ENCODE results near the gene ACTN4. TPM values are rescaled to one million over a fixed set of nuclear protein-coding genes. Genes with fewer than 3 reads are reported as not detected.

The ACTN4 gene
- total and polyA plus RNA-seq, 10 of the 15 experiments (the other 5 are each of a cell fraction or from before 2014, with no cell fraction given), result 2.4 to 293 (median 72.5) TPM

- peaks cover 20% of the 10 kb centered on the region for H3K4me1 ChIP-seq (ENCODE audit: control insufficient read depth, insufficient read depth, low read length)
- in situ Hi-C loops (cut with MboI) (no loop called here), intact Hi-C loops (cut with micrococcal nuclease; ENCODE audit: unreplicated experiment) (no loop called here)
- H3K27ac ChIP-seq (ENCODE audit: control insufficient read depth, insufficient read depth), result peak overlapping the region; percentile 33
- ChIA-PET RAD21 (ENCODE audit: unreplicated experiment) (interaction anchor here (0.6 to 1.3 kb wide), 2 partner anchors 37 to 279 kb away, joined by 3 to 4 read pairs; no protein-coding TSS in a partner anchor), SMC1A (ENCODE audit: uncharacterized antibody, unreplicated experiment) (interaction anchor here (1.4 kb wide), 1 partner anchor 20 kb away, joined by 3 read pairs; no protein-coding TSS in a partner anchor), CTCF (interaction anchor here (0.7 to 6.5 kb wide), 5 partner anchors 9 to 280 kb away, joined by 3 to 53 read pairs (median 3); partner anchors contain the start of genes MRPS12 and SARS2), POLR2A (interaction anchor here (0.5 to 0.6 kb wide), 2 partner anchors 10 to 646 kb away, joined by 3 to 6 read pairs; no protein-coding TSS in a partner anchor)
- H3K4me3 ChIP-seq, result peak overlapping the region; percentile 100; the same call in 1 of the 2 replicates
- H3K36me3 ChIP-seq (ENCODE audit: control insufficient read depth in 2 of 2, insufficient read depth in 2 of 2, low read length in 1 of 2), result peaks cover 0 to 2% of the 10 kb centered on the region in 2 experiments; a peak in 1 of 4 replicates
- H3K79me2 ChIP-seq (ENCODE audit: control insufficient read depth, insufficient read depth, low read length), result peaks cover 77% of the 10 kb centered on the region
- no TSS peak for BruUV-seq (replicated peaks)
- 43% methylated on average over 8 of the region's 8 CpGs for WGBS (ENCODE audit: insufficient coverage, insufficient replicate concordance, low lambda C conversion rate, missing lambda C conversion rate)
- H3K27me3 ChIP-seq (replicated peaks in 1 of 2; ENCODE audit: control insufficient read depth in 2 of 2, insufficient read depth in 2 of 2, low read length in 1 of 2), result no peaks in the 10 kb centered on the region
- no peaks in the 10 kb centered on the region for H3K9me3 ChIP-seq (replicated peaks; ENCODE audit: control insufficient read depth, insufficient read depth, low read length)
- H2AFZ ChIP-seq (ENCODE audit: control insufficient read depth, low read depth, low read length), result no peak overlapping the region
- H3K9ac ChIP-seq (ENCODE audit: control insufficient read depth, insufficient read depth, low read length), result peak overlapping the region; percentile 95
- DNase-seq (ENCODE audit: low read depth, low spot score), result no peak
- peak; percentile 12 for ATAC-seq
- H4K20me1 ChIP-seq (ENCODE audit: control insufficient read depth, insufficient read depth), result no peaks in the 10 kb centered on the region; the same call in 1 of the 2 replicates
- no peak for FAIRE-seq
- peak overlapping the region; percentile 97 for H3K4me2 ChIP-seq (ENCODE audit: control insufficient read depth, insufficient read depth)
- TF ChIP-seq BRCA1 (IDR thresholded peaks at IDR 0.05; ENCODE audit: low read depth, low read length), result no peak
- TF ChIP-seq E2F8 (IDR thresholded peaks at IDR 0.05; ENCODE audit: low read depth, partially characterized antibody), result no peak
- no peak for TF ChIP-seq PAX5 (IDR thresholded peaks at IDR 0.05; ENCODE audit: borderline replicate concordance, low read depth, low read length)
- TF ChIP-seq CUX1 (IDR thresholded peaks at IDR 0.05; ENCODE audit: insufficient replicate concordance, low read depth, low read length), result no peak
- TF ChIP-seq CEBPZ (IDR thresholded peaks at IDR 0.05; ENCODE audit: low read depth, low read length), result no peak
- TF ChIP-seq SPI1 (IDR thresholded peaks at IDR 0.05; ENCODE audit: borderline replicate concordance, insufficient read depth, low read depth, low read length), result no peak
- TF ChIP-seq SUZ12 (IDR thresholded peaks at IDR 0.05; ENCODE audit: unreplicated experiment), result no peak
- TF ChIP-seq EED (IDR thresholded peaks at IDR 0.05; ENCODE audit: low read depth), result no peak
- TF ChIP-seq RFX5 (IDR thresholded peaks at IDR 0.05; ENCODE audit: low read depth, low read length), result no peak
- TF ChIP-seq IKZF2 (IDR thresholded peaks at IDR 0.05), result no peak
- TF ChIP-seq BCL11A (IDR thresholded peaks at IDR 0.05; ENCODE audit: low read depth, low read length), result no peak
Measured at GRCh38 chr19:38650172-38650775, 2.8 kb downstream of the ACTN4 start.

Measured in GM12878 (cell line).